HEK293 (cell line): ENCODE measurements around the gene NPC2.

ENCODE experiments used
- CTCF ChIA-PET: fragments of 350-600 bp; formaldehyde crosslinking; extraction: SDS; loops from one replicate; lab custom pipeline; 2021; ENCODE audit warnings: antibody characterized with exemption; lab: Yijun Ruan, JAX
- POLR2A ChIA-PET: fragments of 300-600 bp; formaldehyde crosslinking; extraction: SDS; loops from one replicate; lab custom pipeline; 2020; ENCODE audit warnings: antibody characterized with exemption, inconsistent platforms; lab: Yijun Ruan, JAX
- H3K27ac ChIP-seq: fragments of 200-500 bp; sonication (Bioruptor generic); 2 replicates; pipeline ENCODE4 v1.5.1; 2014; ENCODE audit warnings: low read depth, low read length, control low read depth, inconsistent platforms; ENCODE audit errors: extremely low read depth
- H3K36me3 ChIP-seq, 2 experiments: fragments of 200-500 bp in 1 of 2; sonication (Bioruptor generic) in 1 of 2; 1 replicate in 1 of 2; 2 replicates in 1 of 2; pipeline ENCODE4 v1.5.1; 2014 to 2017; ENCODE audit warnings: inconsistent platforms in 2 of 2, low read length in 2 of 2; ENCODE audit not compliant: control insufficient read depth in 2 of 2, insufficient read depth in 1 of 2
- H3K4me1 ChIP-seq: fragments of 200-500 bp; sonication (Bioruptor generic); 2 replicates; pipeline ENCODE4 v1.5.1; 2014; ENCODE audit warnings: mild to moderate bottlenecking, low read length, inconsistent platforms; ENCODE audit not compliant: control insufficient read depth, insufficient read depth
- H3K4me3 ChIP-seq: 2 replicates; pipeline ENCODE4 v1.5.1; 2011; ENCODE audit warnings: low read depth, mild to moderate bottlenecking, control low read depth, low read length, moderate library complexity
- H3K9me3 ChIP-seq: fragments of 200-500 bp; sonication (Bioruptor generic); 2 replicates; pipeline ENCODE4 v1.5.1; 2014; ENCODE audit warnings: low read depth, low read length, inconsistent platforms; ENCODE audit not compliant: control insufficient read depth, insufficient read depth
- BCL11A ChIP-seq: fragments of 450-650 bp; formaldehyde crosslinking; IDR thresholded peaks from 2 replicates; pipeline ENCODE4 v1.5.1; 2016; ENCODE audit warnings: low read depth, missing biosample characterization, missing genetic modification characterization
- BCL6B ChIP-seq: fragments of 450-650 bp; formaldehyde crosslinking; IDR thresholded peaks from 2 replicates; pipeline ENCODE4 v1.5.1; 2017; ENCODE audit warnings: missing biosample characterization, missing genetic modification characterization
- CTCF ChIP-seq: fragments of 450-650 bp; formaldehyde crosslinking; IDR thresholded peaks from 2 replicates; pipeline ENCODE4 v1.5.1; 2016; ENCODE audit warnings: missing biosample characterization, missing genetic modification characterization
- EGR2 ChIP-seq: fragments of 450-650 bp; formaldehyde crosslinking; IDR thresholded peaks from 2 replicates; pipeline ENCODE4 v1.5.1; 2016; ENCODE audit warnings: low read depth, missing biosample characterization, missing genetic modification characterization
- KLF10 ChIP-seq: fragments of 450-650 bp; IDR thresholded peaks from 2 replicates; pipeline ENCODE4 v1.5.1; 2018; ENCODE audit warnings: missing biosample characterization, mild to moderate bottlenecking, missing genetic modification characterization
- MEIS1 ChIP-seq: sonication (generic); formaldehyde crosslinking; IDR thresholded peaks from 2 replicates; pipeline ENCODE4 v1.8.1; 2022; ENCODE audit warnings: missing genetic modification reagents, mild to moderate bottlenecking, borderline replicate concordance
- PATZ1 ChIP-seq: fragments of 450-650 bp; formaldehyde crosslinking; IDR thresholded peaks from 2 replicates; pipeline ENCODE4 v1.5.1; 2016; ENCODE audit warnings: missing biosample characterization, missing genetic modification characterization
- ZBTB1 ChIP-seq: fragments of 450-650 bp; formaldehyde crosslinking; IDR thresholded peaks from 2 replicates; pipeline ENCODE4 v1.5.1; 2016; ENCODE audit warnings: missing biosample characterization, missing genetic modification characterization
- ZFHX2 ChIP-seq: fragments of 450-650 bp; formaldehyde crosslinking; conservative IDR thresholded peaks from 2 replicates; pipeline ENCODE4 v1.5.1; 2016; ENCODE audit warnings: missing biosample characterization, missing genetic modification characterization
- ZNF10 ChIP-seq: fragments of 450-650 bp; formaldehyde crosslinking; IDR thresholded peaks from 2 replicates; pipeline ENCODE4 v1.5.1; 2017; ENCODE audit warnings: missing biosample characterization, missing genetic modification characterization
- ZNF112 ChIP-seq: fragments of 450-650 bp; formaldehyde crosslinking; IDR thresholded peaks from 2 replicates; pipeline ENCODE4 v1.5.0; 2017; ENCODE audit warnings: missing biosample characterization, missing genetic modification characterization
- ZNF132 ChIP-seq: fragments of 450-650 bp; formaldehyde crosslinking; IDR thresholded peaks from 2 replicates; pipeline ENCODE4 v1.5.1; 2017; ENCODE audit warnings: missing biosample characterization, missing genetic modification characterization, borderline replicate concordance
- ZNF148 ChIP-seq: fragments of 450-650 bp; formaldehyde crosslinking; IDR thresholded peaks from 2 replicates; pipeline ENCODE4 v1.5.0; 2017; ENCODE audit warnings: missing biosample characterization, missing genetic modification characterization, borderline replicate concordance
- ZNF175 ChIP-seq: fragments of 450-650 bp; formaldehyde crosslinking; IDR thresholded peaks from 2 replicates; pipeline ENCODE4 v1.5.1; 2016; ENCODE audit warnings: missing biosample characterization, missing genetic modification characterization
- ZNF19 ChIP-seq: fragments of 450-650 bp; formaldehyde crosslinking; IDR thresholded peaks from 2 replicates; pipeline ENCODE4; 2016; ENCODE audit warnings: missing biosample characterization, missing genetic modification characterization, low read depth
- ZNF311 ChIP-seq: fragments of 450-650 bp; formaldehyde crosslinking; IDR thresholded peaks from 2 replicates; pipeline ENCODE4 v1.5.1; 2017; ENCODE audit warnings: missing biosample characterization, missing genetic modification characterization, borderline replicate concordance
- ZNF324 ChIP-seq: fragments of 450-650 bp; formaldehyde crosslinking; IDR thresholded peaks from 2 replicates; pipeline ENCODE4 v1.5.1; 2016; ENCODE audit warnings: missing biosample characterization, missing genetic modification characterization
- ZNF362 ChIP-seq: fragments of 450-650 bp; formaldehyde crosslinking; IDR thresholded peaks from 2 replicates; pipeline ENCODE4 v1.5.1; 2016; ENCODE audit warnings: missing biosample characterization, missing genetic modification characterization
- ZNF513 ChIP-seq: fragments of 450-650 bp; IDR thresholded peaks from 2 replicates; pipeline ENCODE4 v1.5.1; 2018; ENCODE audit warnings: missing biosample characterization, missing genetic modification characterization
- ZNF521 ChIP-seq: fragments of 450-650 bp; formaldehyde crosslinking; IDR thresholded peaks from 2 replicates; pipeline ENCODE4 v1.5.1; 2017; ENCODE audit warnings: missing biosample characterization, mild to moderate bottlenecking, missing genetic modification characterization
- ZNF544 ChIP-seq: fragments of 450-650 bp; formaldehyde crosslinking; IDR thresholded peaks from 2 replicates; pipeline ENCODE4 v1.5.0; 2017; ENCODE audit warnings: missing biosample characterization, missing genetic modification characterization
- ZNF561 ChIP-seq: fragments of 450-650 bp; IDR thresholded peaks from 2 replicates; pipeline ENCODE4 v1.5.1; 2018; ENCODE audit warnings: missing biosample characterization, missing genetic modification characterization, borderline replicate concordance

The NPC2 gene

GRCh38 chr14:74508292-74508731, 15.2 kb upstream of the NPC2 start:
- CTCF ChIA-PET, result interaction anchor here (0.9 to 1.0 kb wide), 3 partner anchors 11 to 31 kb away, joined by 3 read pairs; no protein-coding TSS in a partner anchor
- Histone ChIP-seq H3K36me3 (no peaks in the 10 kb centered on the region), H3K27ac (no peak overlapping the region), H3K4me1 (no peaks in the 10 kb centered on the region)
- TF ChIP-seq CTCF (tag by site-specific recombination) (peak; percentile 69), KLF10 (tag by site-specific recombination) (no peak)
- TF ChIP-seq, all 188 proteins: peak for 1
- H3K4me3 ChIP-seq, result no peak overlapping the region
- POLR2A ChIA-PET, result no interaction called here
- H3K9me3 ChIP-seq, result no peaks in the 10 kb centered on the region

GRCh38 chr14:74507840-74508239, 14.7 kb upstream of the NPC2 start:
- H3K4me1 ChIP-seq, result no peaks in the 10 kb centered on the region
- no peaks in the 10 kb centered on the region for H3K9me3 ChIP-seq
- TF ChIP-seq EGR2 (tag by site-specific recombination), result peak; percentile 38; the same call in 1 of the 2 replicates
- TF ChIP-seq ZNF175 (tag by site-specific recombination), result no peak
- TF ChIP-seq ZFHX2 (tag by site-specific recombination), result peak; percentile 63
- ChIA-PET CTCF (no interaction called here), POLR2A (no interaction called here)
- no peak overlapping the region for H3K27ac ChIP-seq
- no peaks in the 10 kb centered on the region for H3K36me3 ChIP-seq
- no peak overlapping the region for H3K4me3 ChIP-seq

GRCh38 chr14:74507085-74507484, 14.0 kb upstream of the NPC2 start:
- H3K4me3 ChIP-seq, result no peak overlapping the region
- H3K36me3 ChIP-seq, result no peaks in the 10 kb centered on the region
- no peak overlapping the region for H3K27ac ChIP-seq
- H3K4me1 ChIP-seq, result no peaks in the 10 kb centered on the region
- CTCF ChIA-PET, result no interaction called here
- POLR2A ChIA-PET, result no interaction called here
- no peaks in the 10 kb centered on the region for H3K9me3 ChIP-seq
- no peak for TF ChIP-seq ZNF513 (tag by site-specific recombination)
- TF ChIP-seq ZNF132 (tag by site-specific recombination), result no peak
- no peak for TF ChIP-seq ZNF521 (tag by site-specific recombination)
- no peak for TF ChIP-seq MEIS1 (CRISPR knock-in tag)
- no peak for TF ChIP-seq BCL6B (tag by site-specific recombination)
- TF ChIP-seq ZNF561 (tag by site-specific recombination), result no peak
- no peak for TF ChIP-seq PATZ1 (tag by site-specific recombination)
- no peak for TF ChIP-seq ZBTB1 (tag by site-specific recombination)
- no peak for TF ChIP-seq ZNF324
- TF ChIP-seq BCL11A (tag by site-specific recombination), result no peak
- TF ChIP-seq ZNF311 (tag by site-specific recombination), result no peak
- TF ChIP-seq ZNF19 (tag by site-specific recombination), result no peak
- no peak for TF ChIP-seq ZNF362 (tag by site-specific recombination)
- no peak for TF ChIP-seq ZNF148 (tag by site-specific recombination)
- TF ChIP-seq ZNF112 (tag by site-specific recombination), result no peak
- TF ChIP-seq ZNF10 (tag by site-specific recombination), result no peak
- TF ChIP-seq ZNF544, result no peak
